ENCODE measurements around the gene UMAD1.

GRCh38 chr7:7772397-7772821 lies 131.9 kb downstream of the UMAD1 start:
- TF ChIP-seq TAF1 (IDR thresholded peaks at IDR 0.05; ENCODE audit: borderline replicate concordance, low read depth, low read length) (no peak), POLR2AphosphoS5 (IDR thresholded peaks at IDR 0.05; ENCODE audit: low read depth, low read length) (no peak), POLR2A (IDR thresholded peaks at IDR 0.05; ENCODE audit: low read depth, low read length) (no peak)
